Stimulated activated CD4-positive, alpha-beta T cell treated with anti-CD3 and anti-CD28 coated beads, Interleukin-12 subunit alpha, Interleukin-12 subunit beta, amount 100 ng/mL, for 4 hours (primary cell): ENCODE measurements around the gene UROC1.

Experiments used
- DNase-seq: peaks from one replicate; pipeline ENCODE4 v3.0.0-alpha.2; 2020

UROC1 gene

GRCh38 chr3:126438186-126438585 is 79.4 kb downstream of the UROC1 start:
- DNase-seq: no peak

DNA sequence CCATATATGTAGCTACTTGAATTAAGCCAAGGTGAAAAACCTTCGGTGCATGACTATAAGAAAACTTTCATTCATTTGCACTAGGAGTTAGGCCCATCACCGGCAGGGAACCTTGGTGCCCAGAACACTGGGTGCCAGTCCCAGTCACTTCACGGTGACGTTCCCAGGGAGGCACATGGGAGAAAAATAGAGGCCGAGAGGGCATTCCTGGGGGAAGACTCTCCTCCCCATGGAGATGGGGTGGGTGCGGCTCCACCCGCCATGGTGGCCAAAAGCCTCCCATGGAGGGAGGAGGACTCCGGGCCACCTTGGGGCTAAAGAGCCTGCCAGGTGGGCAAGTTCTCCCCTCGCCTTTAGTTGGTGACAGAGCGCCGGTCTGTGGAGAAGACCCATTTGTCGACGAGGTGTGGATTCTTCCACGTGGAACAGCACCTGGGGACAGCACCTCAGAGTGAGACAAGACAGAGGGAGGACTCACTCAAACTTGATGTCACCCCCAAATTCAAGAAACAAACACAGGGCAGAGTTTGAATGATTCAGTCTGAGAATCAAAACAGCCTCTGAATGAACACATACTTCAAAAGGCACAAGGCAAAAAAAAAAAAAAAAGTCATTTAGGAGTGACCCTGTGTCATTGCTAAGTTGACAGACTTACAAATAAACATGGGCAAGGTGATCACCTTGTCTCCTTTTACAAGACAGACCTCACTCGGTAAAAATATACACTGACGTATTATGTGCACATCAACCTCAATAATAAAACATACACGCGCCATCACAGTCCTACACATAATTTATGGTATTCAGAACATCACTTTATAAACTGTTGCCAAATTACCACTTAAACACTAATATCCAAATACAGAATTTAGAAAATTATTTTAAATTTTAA is 80.5 kb downstream of the UROC1 start:
- no peak for DNase-seq

GRCh38 chr3:126435456-126436315 is 81.9 kb downstream of the UROC1 start:
- no peak for DNase-seq

DNA sequence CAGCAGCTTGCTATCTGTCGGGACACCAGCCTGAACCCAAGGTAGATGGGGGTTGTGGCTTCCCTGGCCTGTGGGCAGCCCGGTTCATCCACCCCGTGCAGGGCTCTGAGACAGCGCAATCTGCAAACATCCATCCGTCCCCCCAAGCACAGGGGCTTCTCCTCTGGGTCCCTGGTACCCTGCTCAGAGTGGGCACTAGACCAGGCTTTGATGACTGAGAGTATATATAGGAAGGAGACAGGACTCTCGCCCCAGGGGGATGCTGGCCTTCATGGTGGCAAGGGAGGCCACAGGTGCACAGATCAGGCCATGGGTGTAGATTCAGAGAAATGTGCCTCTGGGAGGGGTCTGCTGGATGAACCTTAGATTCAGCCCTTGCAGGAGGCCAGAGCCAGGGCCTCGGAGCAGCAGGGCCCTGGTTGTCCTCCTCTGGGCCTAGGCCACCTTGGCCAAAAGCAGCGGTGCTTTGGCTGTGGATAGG is 82.6 kb downstream of the UROC1 start:
- DNase-seq: no peak

DNA sequence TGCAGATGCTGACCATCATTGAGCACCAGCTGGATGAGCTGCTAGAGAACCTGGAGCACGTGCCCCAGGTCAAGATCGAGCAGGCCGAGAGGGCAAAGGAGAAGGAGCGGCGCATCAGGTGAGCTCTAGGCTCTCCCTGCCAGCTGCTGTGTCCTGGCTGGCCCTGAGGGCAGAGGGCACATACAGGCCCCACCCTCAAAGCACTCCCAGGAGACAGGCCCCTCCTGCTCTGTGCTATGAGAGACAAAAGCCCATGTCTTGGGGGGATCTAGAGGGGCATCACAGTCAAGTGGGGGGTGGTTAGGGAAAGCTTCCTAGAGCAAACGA is 83.3 kb downstream of the UROC1 start:
- DNase-seq: no peak

DNA sequence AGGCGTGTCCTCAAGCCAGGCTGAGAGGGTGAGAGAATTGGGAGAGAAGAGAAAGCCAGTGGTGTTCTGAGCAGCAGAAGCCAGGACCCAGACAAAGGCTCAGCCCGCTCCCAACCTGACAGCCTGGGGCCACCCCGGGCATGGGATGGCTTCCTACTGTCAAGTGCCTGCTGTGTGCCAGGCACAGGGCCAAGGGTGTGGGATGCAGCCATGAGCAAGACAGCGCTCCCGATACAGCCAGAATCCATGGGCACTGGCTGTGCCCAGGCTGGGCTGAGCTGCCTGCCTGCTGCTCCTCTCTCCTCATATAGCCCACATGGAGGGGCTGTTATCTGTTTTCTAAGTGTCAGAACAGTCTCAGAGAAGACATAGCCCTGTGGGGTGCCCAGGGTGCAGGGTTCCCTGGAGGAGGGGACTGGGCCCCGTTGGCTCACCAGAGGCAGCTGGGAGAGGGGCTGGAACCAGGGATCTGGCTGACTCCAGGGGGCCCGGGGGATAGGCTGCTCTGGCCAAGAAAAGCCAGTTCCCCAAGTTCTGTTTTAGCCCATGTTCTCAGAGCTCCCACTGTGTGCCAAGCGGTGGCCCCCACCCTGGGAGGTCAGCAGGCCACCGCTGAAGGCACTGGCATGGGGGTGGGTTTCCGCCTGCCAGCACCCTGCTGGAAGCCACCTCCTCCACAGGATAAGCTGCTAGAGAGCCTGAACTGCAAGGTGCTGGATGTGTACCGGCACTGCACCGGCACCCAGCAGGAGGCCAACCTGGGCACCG is 83.9 kb downstream of the UROC1 start:
- no peak for DNase-seq

DNA sequence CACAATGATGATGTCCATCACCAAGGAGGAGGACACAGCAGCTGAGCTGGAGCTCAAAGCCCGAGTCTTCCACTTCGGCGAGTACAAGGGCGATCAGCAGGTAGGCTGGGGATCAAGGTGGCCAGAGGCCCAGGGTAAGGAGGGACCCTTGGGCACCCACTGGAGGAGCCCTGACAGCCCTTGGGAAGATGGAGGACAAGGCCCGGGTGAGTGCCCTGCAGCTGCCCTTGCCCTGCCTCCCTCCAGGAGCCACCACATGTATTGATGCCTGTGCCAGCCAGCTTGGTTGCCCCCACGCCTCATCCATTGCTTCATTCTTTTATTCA is 84.5 kb downstream of the UROC1 start:
- no peak for DNase-seq

- no peak for DNase-seq
Observed at GRCh38 chr3:126432361-126433104, 85.0 kb downstream of the UROC1 start.
